Duodenal mucosa (tissue), 2 donors: Measurements from ENCODE around the gene RIPPLY1.

ENCODE experiments used
- H3K27ac ChIP-seq: one replicate; pipeline ENCODE4 v1.7.0; 2013; ENCODE audit warnings: low read depth, low read length
- H3K27me3 ChIP-seq, 2 donors: one replicate each; pipeline ENCODE4 v1.7.0; 2013; ENCODE audit warnings: low read length in 2 of 2, control low read depth in 1 of 2; ENCODE audit not compliant: insufficient read depth in 2 of 2, control insufficient read depth in 1 of 2
- H3K36me3 ChIP-seq, 2 donors: one replicate each; pipeline ENCODE4 v1.7.0; 2013; ENCODE audit warnings: low read length in 2 of 2, control low read depth in 1 of 2; ENCODE audit not compliant: insufficient read depth in 2 of 2, control insufficient read depth in 1 of 2
- H3K4me1 ChIP-seq, 2 donors: one replicate each; pipeline ENCODE4 v1.7.0; 2013; ENCODE audit warnings: low read length in 2 of 2, control low read depth in 1 of 2; ENCODE audit not compliant: insufficient read depth in 2 of 2, control insufficient read depth in 1 of 2
- H3K4me3 ChIP-seq, 2 donors: one replicate each; pipeline ENCODE4 v1.7.0; 2013; ENCODE audit warnings: low read length in 2 of 2, low read depth in 1 of 2
- H3K9ac ChIP-seq, 2 donors: one replicate each; pipeline ENCODE4 v1.7.0; 2013; ENCODE audit warnings: low read length in 2 of 2, low read depth in 1 of 2
- H3K9me3 ChIP-seq, 2 donors: one replicate each; pipeline ENCODE4 v1.7.0; 2013; ENCODE audit warnings: low read length in 2 of 2, control low read depth in 1 of 2; ENCODE audit not compliant: control insufficient read depth in 1 of 2

The RIPPLY1 gene

DNA sequence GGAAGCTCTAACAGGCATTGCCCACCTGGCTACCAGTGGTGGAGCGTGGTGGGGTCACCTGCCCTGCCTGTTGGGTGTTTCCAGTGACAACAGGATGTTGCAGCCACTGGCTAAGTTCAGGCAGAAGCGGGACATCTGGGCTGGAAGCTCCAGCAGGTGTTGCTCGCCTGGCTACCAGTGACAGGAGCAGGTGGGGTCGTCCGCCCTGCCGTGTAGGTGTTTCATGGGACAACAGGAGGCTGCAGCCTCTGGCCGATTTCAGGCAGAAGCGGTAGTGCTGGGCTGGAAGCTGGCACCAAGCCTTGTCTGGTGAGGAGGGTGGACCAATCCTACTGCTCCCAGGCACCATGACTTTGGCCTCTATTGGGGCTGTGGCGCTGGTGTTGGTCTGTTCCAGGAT, 39.4 kb downstream of the RIPPLY1 start:
- no peak overlapping the region for H3K9ac ChIP-seq
- H3K27me3 ChIP-seq: no peaks in the 10 kb centered on the region
- no peak overlapping the region for H3K4me3 ChIP-seq
- H3K9me3 ChIP-seq: no peaks in the 10 kb centered on the region
- H3K27ac ChIP-seq: no peak overlapping the region
- no peaks in the 10 kb centered on the region for H3K36me3 ChIP-seq
- no peaks in the 10 kb centered on the region for H3K4me1 ChIP-seq

DNA sequence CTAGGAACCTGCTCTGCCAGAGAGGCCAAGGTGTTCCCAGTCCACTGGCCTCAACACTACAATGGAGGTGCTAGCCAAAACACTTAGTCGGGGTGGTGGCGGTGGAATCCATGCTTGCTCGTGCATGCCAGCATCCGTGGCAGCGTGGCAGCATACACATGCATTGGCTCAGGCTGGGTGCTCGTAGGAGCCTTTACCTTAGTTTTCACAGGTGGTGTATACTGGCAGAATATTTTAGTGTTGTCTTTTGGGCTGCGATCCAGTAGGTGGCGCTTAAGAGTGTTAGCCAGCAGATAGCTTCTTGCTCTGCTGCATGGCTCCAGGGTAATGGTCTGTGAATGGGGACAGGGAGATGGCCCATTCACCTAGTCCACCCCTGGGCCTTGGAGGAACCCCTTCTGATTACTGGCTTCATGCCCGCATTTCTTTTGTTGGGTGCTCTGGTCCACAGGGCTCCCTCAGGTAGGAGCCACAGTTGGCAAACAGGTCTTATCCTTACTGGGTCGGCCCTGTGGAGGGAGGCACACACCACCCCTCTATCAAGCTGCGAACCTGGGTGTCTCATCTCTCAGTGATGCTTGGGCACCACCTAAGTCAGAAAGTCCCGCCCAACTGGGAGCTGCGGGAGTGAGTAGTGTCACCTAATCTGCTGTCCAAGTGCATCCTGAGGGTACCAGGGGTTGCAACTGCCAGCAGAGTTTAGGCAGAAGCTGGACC, 40.0 kb downstream of the RIPPLY1 start:
- H3K9ac ChIP-seq: no peak overlapping the region
- H3K4me3 ChIP-seq: no peak overlapping the region
- H3K4me1 ChIP-seq: no peaks in the 10 kb centered on the region
- H3K27me3 ChIP-seq: no peaks in the 10 kb centered on the region
- H3K9me3 ChIP-seq: no peaks in the 10 kb centered on the region
- no peaks in the 10 kb centered on the region for H3K36me3 ChIP-seq
- no peak overlapping the region for H3K27ac ChIP-seq
